Endothelial cell of umbilical vein (primary cell): ENCODE data around the gene CCR5. TPM values are rescaled to one million over a fixed set of nuclear protein-coding genes. Genes with fewer than 3 reads are reported as not detected.

Experiments
- BruUV-seq: library from RNA; stranded (reverse); fragments of 400-500 nt; replicated peaks from 2 replicates; lab custom pipeline; 2021; lab: Mats Ljungman, UMichigan
- CTCF ChIA-PET: fragments of 300-600, 350-600 bp; sonication (Branson Sonifier 250); formaldehyde crosslinking; loops from one replicate; lab custom pipeline; 2021; ENCODE audit warnings: antibody characterized with exemption, inconsistent platforms; lab: Charles Lee
- POLR2A ChIA-PET: fragments of 300-600, 350-600 bp; sonication (Branson Sonifier 250); formaldehyde crosslinking; loops from one replicate; lab custom pipeline; 2021; ENCODE audit warnings: antibody characterized with exemption, inconsistent platforms; lab: Charles Lee
- DNase-seq: peaks from one replicate; pipeline ENCODE4 v3.0.0-alpha.2; 2011; ENCODE audit warnings: low read depth, low spot score
- FAIRE-seq: peaks from 2 replicates; lab custom pipeline; 2011; peaks lifted over from hg19 to GRCh38; lab: Jason Lieb, UNC
- H2AFZ ChIP-seq: 2 replicates; pipeline ENCODE4 v1.6.0; 2012; ENCODE audit warnings: low read depth, low read length, control low read depth, inconsistent platforms
- H3K27ac ChIP-seq: 2 replicates; pipeline ENCODE4 v1.5.1; 2011; ENCODE audit warnings: low read depth, mild to moderate bottlenecking, control low read depth, low read length, moderate library complexity; ENCODE audit not compliant: insufficient read depth
- H3K27me3 ChIP-seq, 2 experiments: 2 replicates each; pipeline versions ENCODE4 v1.6.0 to v1.6.1; 2011; ENCODE audit warnings: low read length in 2 of 2, mixed read lengths in 1 of 2; ENCODE audit not compliant: control insufficient read depth in 2 of 2, insufficient read depth in 2 of 2
- H3K36me3 ChIP-seq, 2 experiments: 2 replicates in 1 of 2; 3 replicates in 1 of 2; pipeline ENCODE4 v1.5.1; 2011; ENCODE audit warnings: low read length in 2 of 2, mild to moderate bottlenecking in 1 of 2, moderate library complexity in 1 of 2; ENCODE audit not compliant: control insufficient read depth in 2 of 2, insufficient read depth in 2 of 2; ENCODE audit errors: extremely low read depth in 1 of 2
- H3K4me1 ChIP-seq: 3 replicates; pipeline ENCODE4 v1.5.1; 2011; ENCODE audit warnings: mild to moderate bottlenecking, low read length; ENCODE audit not compliant: control insufficient read depth, insufficient read depth; ENCODE audit errors: extremely low read depth
- H3K4me2 ChIP-seq: 2 replicates; pipeline ENCODE4 v1.6.1; 2011; ENCODE audit warnings: low read length, control low read depth, mixed read lengths; ENCODE audit not compliant: insufficient read depth
- H3K4me3 ChIP-seq, 3 experiments: fragments of 200-600 bp in 1 of 3; sonication (generic), shearing (Covaris generic) in 1 of 3; replicated peaks in 1 of 3; 2 replicates each; pipeline ENCODE4 v1.5.1; 2011 to 2016; ENCODE audit warnings: control low read depth in 3 of 3, low read length in 3 of 3, mild to moderate bottlenecking in 2 of 3, inconsistent platforms in 1 of 3, low read depth in 1 of 3, moderate library complexity in 1 of 3; ENCODE audit not compliant: insufficient read depth in 1 of 3
- H3K79me2 ChIP-seq: 2 replicates; pipeline ENCODE4 v1.6.0; 2012; ENCODE audit warnings: low read length, inconsistent platforms; ENCODE audit not compliant: control insufficient read depth, insufficient read depth
- H3K9ac ChIP-seq: replicated peaks from 2 replicates; pipeline ENCODE3; 2011; ENCODE audit warnings: low read length, control low read depth; ENCODE audit not compliant: insufficient read depth; ENCODE audit errors: extremely low read depth
- H3K9me1 ChIP-seq: replicated peaks from 3 replicates; pipeline ENCODE4 v1.6.0; 2011; ENCODE audit warnings: mild to moderate bottlenecking, low read length; ENCODE audit not compliant: control insufficient read depth, insufficient read depth; ENCODE audit errors: extremely low read depth
- H3K9me3 ChIP-seq: replicated peaks from 2 replicates; pipeline ENCODE4 v1.5.1; 2012; ENCODE audit warnings: low read length, inconsistent platforms; ENCODE audit not compliant: control insufficient read depth, insufficient read depth
- H4K20me1 ChIP-seq: replicated peaks from 2 replicates; pipeline ENCODE3; 2011; ENCODE audit warnings: mild to moderate bottlenecking, low read length; ENCODE audit not compliant: control insufficient read depth, insufficient read depth; ENCODE audit errors: extremely low read depth
- CTCF ChIP-seq, 2 donors: IDR thresholded peaks; 1 replicate in 1 of 2; 2 replicates in 1 of 2; pipeline ENCODE4 v1.5.1; 2011; ENCODE audit warnings: low read length in 2 of 2, mild to moderate bottlenecking in 2 of 2, moderate library complexity in 2 of 2, control low read depth in 1 of 2, inconsistent platforms in 1 of 2, low read depth in 1 of 2; ENCODE audit not compliant: insufficient read depth in 1 of 2; ENCODE audit errors: extremely low read depth in 1 of 2
- EZH2 ChIP-seq: IDR thresholded peaks from 2 replicates; pipeline ENCODE4 v1.6.1; 2012; ENCODE audit warnings: borderline replicate concordance, low read depth, mild to moderate bottlenecking, moderate library complexity, low read length, inconsistent platforms; ENCODE audit not compliant: severe bottlenecking
- FOS ChIP-seq: IDR thresholded peaks from 2 replicates; pipeline ENCODE4 v1.6.1; 2011; ENCODE audit warnings: mild to moderate bottlenecking, low read length, moderate library complexity, borderline replicate concordance; ENCODE audit not compliant: insufficient read depth
- GATA2 ChIP-seq: IDR thresholded peaks from 2 replicates; pipeline ENCODE4 v1.7.0; 2011; ENCODE audit warnings: low read depth, mild to moderate bottlenecking, moderate library complexity, mixed read lengths, low read length; ENCODE audit not compliant: insufficient read length, insufficient read depth
- JUN ChIP-seq: IDR thresholded peaks from 2 replicates; pipeline ENCODE4 v1.6.1; 2011; ENCODE audit warnings: borderline replicate concordance, low read depth; ENCODE audit not compliant: insufficient read length, insufficient read depth
- MYC ChIP-seq: IDR thresholded peaks from one replicate; pipeline ENCODE4 v1.6.1; 2011; ENCODE audit warnings: mild to moderate bottlenecking, low read depth, low read length
- POLR2A ChIP-seq: IDR thresholded peaks from 2 replicates; pipeline ENCODE4 v1.6.1; 2012; ENCODE audit warnings: low read depth, mild to moderate bottlenecking, control low read depth, low read length
- POLR2AphosphoS5 ChIP-seq: IDR thresholded peaks from 2 replicates; pipeline ENCODE4 v1.6.1; 2012; ENCODE audit warnings: low read depth, mild to moderate bottlenecking, control low read depth, low read length, moderate library complexity; ENCODE audit not compliant: insufficient read depth
- dilution Hi-C: fragments of 300-500 bp; cut with MboI; formaldehyde crosslinking; loops from one replicate; pipeline ENCODE4 v1.15.0; 2019; ENCODE audit warnings: low sequenced_read_pairs; ENCODE audit not compliant: extremely low pct_ligation_motif_present
- intact Hi-C: fragments of 100-400 bp; cut with micrococcal nuclease; formaldehyde crosslinking; loops from one replicate; pipeline ENCODE4 v1.10.0; 2022
- polyA plus RNA-seq, 4 experiments: library from polyadenylated mRNA; depleted of rRNA in 3 of 4; stranded (reverse) in 3 of 4; unstranded in 1 of 4; fragments of >200 nt; gene quantifications; 2 replicates each; pipeline versions ENCODE4 v1.2.1 to v1.2.3, GENCODE V29; 2011 to 2012; ENCODE audit warnings: missing spikeins in 1 of 4
- total RNA-seq: library from RNA; stranded (reverse); gene quantifications from 2 replicates; pipeline ENCODE4 v1.2.3, GENCODE V29; 2021
- TF ChIP-seq, protein P1 (sequence below): IDR thresholded peaks from 2 replicates; pipeline ENCODE4 v1.6.1; 2011; ENCODE audit not compliant: insufficient read depth, insufficient read length

CCR5 gene
- total and polyA plus RNA-seq, 2 donors (not counting 3 experiments of a cell fraction or from before 2014, with no cell fraction given): not detected

- BruUV-seq: no TSS peak
- no peak overlapping the region for H3K27ac ChIP-seq
- H3K9me3 ChIP-seq: no peaks in the 10 kb centered on the region
- H3K4me1 ChIP-seq: no peaks in the 10 kb centered on the region
- FAIRE-seq (no peak), DNase-seq (no peak)
- intact Hi-C loops (no loop called here), dilution Hi-C loops (no loop called here)
- H3K9ac ChIP-seq: no peak overlapping the region
- no peak overlapping the region for H3K4me3 ChIP-seq
- H3K9me1 ChIP-seq: no peaks in the 10 kb centered on the region
- peaks cover 7 to 12% of the 10 kb centered on the region in 2 experiments for H3K27me3 ChIP-seq
- no peak overlapping the region for H3K4me2 ChIP-seq
- ChIA-PET CTCF (interaction anchor here (1.5 kb wide), 1 partner anchor 20 kb away, joined by 4 read pairs; no protein-coding TSS in a partner anchor), POLR2A (no interaction called here)
- TF ChIP-seq POLR2AphosphoS5: no peak
- no peak for TF ChIP-seq POLR2A
- TF ChIP-seq, protein P1, sequence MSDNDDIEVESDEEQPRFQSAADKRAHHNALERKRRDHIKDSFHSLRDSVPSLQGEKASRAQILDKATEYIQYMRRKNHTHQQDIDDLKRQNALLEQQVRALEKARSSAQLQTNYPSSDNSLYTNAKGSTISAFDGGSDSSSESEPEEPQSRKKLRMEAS: no peak
- no peak for TF ChIP-seq JUN
- no peak for TF ChIP-seq EZH2
- no peak for TF ChIP-seq GATA2
- TF ChIP-seq MYC: no peak
- no peak for TF ChIP-seq FOS
- TF ChIP-seq CTCF (IDR thresholded peaks at IDR 0.05; ENCODE audit: extremely low read depth in 1 of 2, insufficient read depth in 1 of 2, low read depth in 1 of 2, low read length in 2 of 2): no peak
- no peak overlapping the region for H2AFZ ChIP-seq
- H4K20me1 ChIP-seq: no peaks in the 10 kb centered on the region
- no peaks in the 10 kb centered on the region for H3K36me3 ChIP-seq
- H3K79me2 ChIP-seq: no peaks in the 10 kb centered on the region
These were observed 12.3 kb upstream of the CCR5 start for GRCh38 chr3:46358466-46358865.
